Measurements from ENCODE around the gene CACNA2D3.

DNA sequence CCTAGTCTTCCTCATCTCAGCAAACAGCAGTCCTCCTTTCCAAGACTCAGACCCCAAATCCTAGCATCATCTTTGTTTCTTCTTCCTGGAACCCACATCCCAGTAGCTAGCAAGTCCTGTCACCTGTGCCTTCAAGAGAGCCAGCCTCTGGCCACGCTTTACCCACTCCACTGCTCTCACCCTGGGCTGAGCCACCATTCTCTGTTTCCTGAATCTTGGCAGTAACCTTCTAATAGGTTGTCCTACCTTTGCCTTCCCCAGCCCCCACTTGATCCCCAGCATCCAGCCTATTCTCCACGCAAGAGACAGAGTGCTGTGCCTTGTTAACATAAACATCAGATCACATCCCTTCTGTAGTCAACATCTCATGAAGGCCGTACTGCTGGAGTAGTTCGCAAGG is 482.1 kb downstream of the CACNA2D3 start:
- TF ChIP-seq POLR2AphosphoS5 (IDR thresholded peaks at IDR 0.05; ENCODE audit: low read depth, low read length): no peak
- TF ChIP-seq, protein P1, sequence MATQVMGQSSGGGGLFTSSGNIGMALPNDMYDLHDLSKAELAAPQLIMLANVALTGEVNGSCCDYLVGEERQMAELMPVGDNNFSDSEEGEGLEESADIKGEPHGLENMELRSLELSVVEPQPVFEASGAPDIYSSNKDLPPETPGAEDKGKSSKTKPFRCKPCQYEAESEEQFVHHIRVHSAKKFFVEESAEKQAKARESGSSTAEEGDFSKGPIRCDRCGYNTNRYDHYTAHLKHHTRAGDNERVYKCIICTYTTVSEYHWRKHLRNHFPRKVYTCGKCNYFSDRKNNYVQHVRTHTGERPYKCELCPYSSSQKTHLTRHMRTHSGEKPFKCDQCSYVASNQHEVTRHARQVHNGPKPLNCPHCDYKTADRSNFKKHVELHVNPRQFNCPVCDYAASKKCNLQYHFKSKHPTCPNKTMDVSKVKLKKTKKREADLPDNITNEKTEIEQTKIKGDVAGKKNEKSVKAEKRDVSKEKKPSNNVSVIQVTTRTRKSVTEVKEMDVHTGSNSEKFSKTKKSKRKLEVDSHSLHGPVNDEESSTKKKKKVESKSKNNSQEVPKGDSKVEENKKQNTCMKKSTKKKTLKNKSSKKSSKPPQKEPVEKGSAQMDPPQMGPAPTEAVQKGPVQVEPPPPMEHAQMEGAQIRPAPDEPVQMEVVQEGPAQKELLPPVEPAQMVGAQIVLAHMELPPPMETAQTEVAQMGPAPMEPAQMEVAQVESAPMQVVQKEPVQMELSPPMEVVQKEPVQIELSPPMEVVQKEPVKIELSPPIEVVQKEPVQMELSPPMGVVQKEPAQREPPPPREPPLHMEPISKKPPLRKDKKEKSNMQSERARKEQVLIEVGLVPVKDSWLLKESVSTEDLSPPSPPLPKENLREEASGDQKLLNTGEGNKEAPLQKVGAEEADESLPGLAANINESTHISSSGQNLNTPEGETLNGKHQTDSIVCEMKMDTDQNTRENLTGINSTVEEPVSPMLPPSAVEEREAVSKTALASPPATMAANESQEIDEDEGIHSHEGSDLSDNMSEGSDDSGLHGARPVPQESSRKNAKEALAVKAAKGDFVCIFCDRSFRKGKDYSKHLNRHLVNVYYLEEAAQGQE (IDR thresholded peaks at IDR 0.05; ENCODE audit: insufficient read depth in 1 of 2, low read depth in 2 of 2, low read length in 2 of 2): no peak
